HG02943 (cell line): ENCODE data around the gene SMAP1.

Source experiments
- ATAC-seq: cut with Tn5 transposase; IDR thresholded peaks from one replicate; pipeline ENCODE4 v1.9.1; 2021; ENCODE audit warnings: mild to moderate bottlenecking, low read depth, moderate library complexity; ENCODE audit not compliant: unreplicated experiment

The SMAP1 gene

DNA sequence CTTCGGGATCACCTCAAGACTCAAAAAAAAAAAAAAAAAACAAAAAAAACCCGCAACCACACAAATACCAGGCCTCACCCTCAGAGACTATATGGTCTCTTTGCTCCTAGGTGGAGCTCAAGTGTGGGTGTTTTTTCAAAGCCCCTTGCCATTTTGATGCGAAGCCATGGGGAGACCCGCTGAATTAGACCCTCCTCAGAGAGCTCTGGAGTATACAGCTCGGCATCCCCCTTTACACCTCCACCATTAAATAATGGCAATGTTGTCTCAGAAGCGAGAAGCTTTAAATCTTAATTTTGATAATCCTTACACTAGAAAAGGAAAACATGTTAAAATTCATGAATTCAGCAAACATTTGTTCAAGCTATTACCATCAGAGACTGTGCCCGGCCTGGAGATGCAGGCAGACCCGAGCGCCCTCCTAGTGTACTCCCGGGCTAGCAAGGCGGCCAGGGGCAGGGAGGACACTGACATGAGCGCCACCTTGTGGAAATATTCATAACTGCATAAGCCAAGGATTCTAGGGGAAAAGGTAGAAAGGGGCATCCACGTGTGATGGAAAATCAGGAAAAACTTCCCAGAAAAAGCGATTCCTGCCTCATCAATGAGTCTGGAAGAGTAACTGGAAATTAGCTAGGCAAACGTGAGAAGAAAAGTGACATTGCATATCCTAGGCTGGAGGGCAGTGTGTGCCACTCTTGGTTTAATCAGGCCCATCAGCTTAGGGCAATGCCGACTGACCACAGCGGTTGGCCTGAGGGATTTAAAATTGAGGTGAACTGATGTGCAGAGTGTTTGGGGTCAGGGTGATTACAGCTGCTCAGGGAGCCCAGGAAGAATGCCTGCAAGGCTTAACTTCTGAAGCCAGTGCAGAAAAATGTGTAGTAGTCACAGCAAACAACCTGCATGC, 216.6 kb downstream of the SMAP1 start:
- ATAC-seq: peak; percentile 66

DNA sequence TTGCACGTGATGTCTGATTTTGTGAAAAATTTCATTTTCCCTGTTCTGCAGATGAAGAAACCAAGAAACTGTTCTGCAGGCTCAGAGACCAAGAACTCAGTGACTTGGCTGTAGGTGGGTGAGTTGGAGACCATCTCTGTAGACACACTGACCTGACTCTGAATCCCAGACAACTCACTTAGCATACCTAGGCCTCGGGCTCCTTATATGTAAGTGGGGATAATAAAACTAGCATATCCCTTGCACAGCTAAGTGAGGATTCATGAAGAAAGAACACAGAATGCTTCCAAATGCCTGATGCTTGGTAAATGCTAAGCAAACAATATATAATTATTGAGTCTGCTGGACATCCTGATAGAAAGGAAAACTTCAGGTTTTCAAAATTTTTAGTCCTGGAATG, 218.4 kb downstream of the SMAP1 start:
- no peak for ATAC-seq

DNA sequence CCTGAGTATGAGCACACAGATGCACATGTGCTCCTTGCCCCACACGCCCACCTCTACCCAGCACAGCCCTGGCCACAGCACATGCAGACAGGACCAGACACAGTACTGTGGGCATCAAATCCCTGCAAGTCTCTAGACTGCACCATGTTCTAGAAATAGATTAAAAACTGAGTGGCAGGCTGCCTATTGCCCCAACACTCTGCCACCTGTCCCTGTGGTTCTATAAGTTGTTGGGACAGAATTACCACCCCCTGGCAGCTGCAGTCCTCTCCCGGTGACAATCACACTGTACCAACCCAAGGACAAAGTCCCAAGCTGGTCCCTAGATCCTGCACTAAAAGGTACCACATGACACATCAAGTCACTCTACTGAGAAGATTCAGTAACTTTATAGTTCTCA, 219.0 kb downstream of the SMAP1 start:
- ATAC-seq: no peak

DNA sequence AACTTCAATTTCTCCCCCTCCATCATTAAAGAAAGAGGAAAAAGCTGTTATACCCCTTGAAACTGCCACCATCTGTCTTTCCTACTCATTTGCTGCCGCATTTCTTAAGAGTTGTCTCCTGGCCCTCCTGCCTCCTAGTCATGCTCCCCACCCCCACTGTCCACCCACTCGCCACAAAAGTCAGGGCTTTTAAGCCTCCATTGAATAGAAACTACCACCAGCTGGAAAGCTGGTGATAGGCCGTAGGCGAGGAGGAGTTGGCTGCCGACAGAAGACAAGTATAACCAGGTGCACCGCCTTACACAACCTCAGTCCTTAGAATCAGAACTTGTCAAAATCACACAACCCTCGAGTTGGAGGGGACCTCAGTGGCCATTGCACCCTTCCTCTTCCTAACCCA, 221.6 kb downstream of the SMAP1 start:
- no peak for ATAC-seq

DNA sequence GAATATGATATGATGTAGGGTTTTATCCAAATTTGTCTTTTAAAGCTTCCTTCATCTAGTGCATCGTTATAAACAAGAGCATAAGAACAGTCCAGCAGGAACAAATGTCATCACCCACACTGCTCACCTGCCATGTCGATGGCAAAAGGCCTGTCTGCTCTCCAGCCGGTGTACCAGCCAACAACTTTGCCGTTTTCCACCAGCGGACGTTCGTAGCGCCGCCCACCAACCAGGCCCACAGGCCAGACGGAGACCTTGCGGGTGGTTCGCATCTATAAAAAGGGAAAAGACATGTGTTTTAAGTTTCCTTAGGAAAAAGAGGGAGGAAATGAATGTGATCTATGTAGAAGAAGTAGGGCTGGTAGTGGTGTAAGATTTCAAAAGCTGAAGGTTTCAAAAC, 226.3 kb downstream of the SMAP1 start:
- ATAC-seq: no peak

DNA sequence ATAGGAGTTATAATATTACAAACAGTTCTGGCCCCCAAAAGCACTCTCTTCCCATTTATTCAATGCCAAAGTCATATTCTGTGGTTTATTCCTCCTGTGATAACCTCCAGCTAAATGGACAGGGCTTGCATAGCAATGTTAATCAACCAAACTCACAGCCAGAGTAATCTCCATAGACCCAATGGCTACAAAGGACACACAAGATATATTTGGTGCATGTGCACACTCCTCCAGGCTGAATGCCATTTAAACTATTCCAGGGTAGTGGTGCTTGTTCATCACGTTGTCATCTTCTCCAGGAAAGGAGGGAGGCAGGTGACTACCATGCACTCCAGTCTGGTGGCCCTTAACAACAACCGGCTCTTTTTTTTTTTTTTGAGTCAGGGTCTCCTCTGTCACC, 232.4 kb downstream of the SMAP1 start:
- no peak for ATAC-seq

DNA sequence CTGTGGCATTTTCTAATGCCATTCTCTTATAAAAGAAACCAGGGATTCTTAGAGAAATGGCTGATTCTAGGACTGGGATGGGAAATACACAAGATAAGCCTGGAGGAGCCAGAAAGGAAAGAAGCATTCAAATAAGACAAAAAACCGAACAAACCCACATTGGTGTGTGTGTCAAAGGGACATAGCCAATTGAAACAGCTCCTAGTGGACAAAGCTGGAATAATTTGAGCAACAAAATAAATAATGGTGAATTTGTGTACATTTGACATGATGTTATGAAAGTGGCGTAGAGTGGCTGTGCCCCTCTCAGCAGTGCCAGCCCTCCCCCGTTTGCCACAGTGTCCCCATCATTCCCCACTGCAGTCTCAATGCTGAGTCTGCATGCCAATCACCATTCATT, 233.6 kb downstream of the SMAP1 start:
- ATAC-seq: no peak

DNA sequence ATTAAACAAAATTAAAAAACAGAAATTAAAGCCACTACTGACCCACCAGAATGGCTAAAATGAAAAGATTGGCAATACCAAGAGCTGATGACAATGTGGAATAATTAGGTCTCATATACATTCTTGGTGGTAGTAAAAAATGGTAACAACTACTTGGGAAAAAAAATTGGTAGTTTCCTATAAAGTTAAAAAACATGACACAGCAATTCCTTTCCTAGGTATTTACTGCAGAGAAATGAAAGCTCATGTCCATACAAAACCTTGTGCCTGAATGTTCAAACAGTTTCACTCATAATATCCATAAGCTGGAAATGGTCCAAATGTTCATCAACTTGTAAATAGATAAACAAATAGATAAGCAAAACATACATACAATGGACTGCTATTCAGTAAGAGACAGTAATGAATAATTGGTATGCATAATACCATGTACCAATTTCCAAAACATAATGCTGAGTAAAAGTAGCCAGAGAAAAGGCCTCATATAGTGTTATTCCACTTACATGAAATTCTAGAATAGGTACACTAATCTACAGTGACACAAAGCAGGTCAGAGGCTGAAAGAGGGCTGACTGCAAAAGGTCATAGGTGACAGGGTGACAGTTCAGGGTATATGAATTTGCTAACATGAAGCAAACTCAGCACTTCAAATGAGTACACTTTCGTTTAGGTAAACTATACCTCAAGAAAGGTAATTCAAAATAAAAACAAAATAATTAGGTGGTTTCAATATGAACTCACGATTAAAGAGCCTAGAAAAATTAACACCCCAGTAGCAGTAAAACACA, 236.2 kb downstream of the SMAP1 start:
- ATAC-seq: no peak

DNA sequence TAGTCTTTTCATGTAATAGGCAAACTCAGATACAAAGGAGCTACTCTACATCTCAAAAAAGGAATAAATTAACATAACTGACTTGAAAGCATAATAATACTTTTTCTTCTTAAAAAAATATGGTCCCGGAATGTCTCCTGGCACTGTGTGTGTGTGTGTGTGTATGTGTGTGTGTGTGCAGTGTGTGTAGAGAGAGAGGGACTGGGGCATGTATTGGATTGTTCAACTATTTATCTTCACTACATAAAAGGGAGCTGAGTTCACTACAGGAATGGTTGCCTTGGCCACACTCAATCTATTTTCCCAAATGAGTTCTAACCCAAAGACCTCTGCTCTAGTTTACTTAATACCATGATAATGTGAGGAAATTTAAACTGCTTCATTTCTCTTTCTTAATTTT, 238.1 kb downstream of the SMAP1 start:
- ATAC-seq: no peak
